ENCODE data around the gene ST7L. TPM values are rescaled to one million over a fixed set of nuclear protein-coding genes. Genes with fewer than 3 reads are reported as not detected.

The ST7L gene
- total and polyA plus RNA-seq, 7 donors: 9.0 to 13.7 (median 12.1) TPM

GRCh38 chr1:112594208-112594876 is 24.6 kb downstream of the ST7L start:
- H3K9me3 ChIP-seq: no peaks in the 10 kb centered on the region
- no peak for ATAC-seq
- H3K4me1 ChIP-seq: no peaks in the 10 kb centered on the region
- no peak overlapping the region for H3K27ac ChIP-seq
- intact Hi-C loops (cut with DNase I): no loop called here
- no peak for TF ChIP-seq CTCF (IDR thresholded peaks at IDR 0.05)
- H3K36me3 ChIP-seq (ENCODE audit: insufficient read depth in 1 of 2, low read depth in 1 of 2): peaks cover 0 to 89% of the 10 kb centered on the region in 2 donors
- H3K4me3 ChIP-seq: no peak overlapping the region
- H3K27me3 ChIP-seq (ENCODE audit: insufficient read depth in 3 of 3, low read length in 2 of 3): no peaks in the 10 kb centered on the region
- DNase-seq: no peak
- WGBS, 3 donors: 56 to 67% (median 64%) methylated on average over 3 of the region's 3 CpGs

GRCh38 chr1:112589766-112590165 is 29.2 kb downstream of the ST7L start:
- Histone ChIP-seq H3K4me1 (no peaks in the 10 kb centered on the region), H3K36me3 (ENCODE audit: insufficient read depth in 1 of 2, low read depth in 1 of 2) (peaks cover 0 to 91% of the 10 kb centered on the region in 2 donors), H3K9me3 (no peaks in the 10 kb centered on the region), H3K27ac (no peak overlapping the region), H3K4me3 (no peak overlapping the region), H3K27me3 (ENCODE audit: insufficient read depth in 3 of 3, low read length in 2 of 3) (no peaks in the 10 kb centered on the region)
- ATAC-seq (no peak), DNase-seq (no peak)
- TF ChIP-seq CTCF (IDR thresholded peaks at IDR 0.05): no peak
- 91 to 97% (median 93%) methylated on average over 1 of the region's 1 CpG for WGBS, 3 donors
- intact Hi-C loops (cut with DNase I): no loop called here

- no peaks in the 10 kb centered on the region for H3K9me3 ChIP-seq
- ATAC-seq (no peak), DNase-seq (no peak)
- H3K27me3 ChIP-seq (ENCODE audit: insufficient read depth in 3 of 3, low read length in 2 of 3): no peaks in the 10 kb centered on the region
- intact Hi-C loops (cut with DNase I): no loop called here
- TF ChIP-seq CTCF (IDR thresholded peaks at IDR 0.05): no peak
- H3K36me3 ChIP-seq (ENCODE audit: insufficient read depth in 1 of 2, low read depth in 1 of 2): peaks cover 9 to 94% of the 10 kb centered on the region in 2 donors
- H3K27ac ChIP-seq: no peak overlapping the region
- no peaks in the 10 kb centered on the region for H3K4me1 ChIP-seq
- H3K4me3 ChIP-seq: no peak overlapping the region
These were observed 35.6 kb downstream of the ST7L start for GRCh38 chr1:112583366-112583765.

- no peaks in the 10 kb centered on the region for H3K9me3 ChIP-seq
- H3K27me3 ChIP-seq (ENCODE audit: insufficient read depth in 3 of 3, low read length in 2 of 3): no peaks in the 10 kb centered on the region
- no peak overlapping the region for H3K4me3 ChIP-seq
- peaks cover 9 to 92% of the 10 kb centered on the region in 2 donors for H3K36me3 ChIP-seq (ENCODE audit: insufficient read depth in 1 of 2, low read depth in 1 of 2)
- no peaks in the 10 kb centered on the region for H3K4me1 ChIP-seq
- no peak for ATAC-seq
- no peak for TF ChIP-seq CTCF (IDR thresholded peaks at IDR 0.05)
- no peak overlapping the region for H3K27ac ChIP-seq
- intact Hi-C loops (cut with DNase I): no loop called here
- DNase-seq: no peak
These were observed 37.3 kb downstream of the ST7L start for GRCh38 chr1:112581586-112582192.
